Gastrocnemius medialis (tissue), 4 donors: Measurements from ENCODE around the gene MLIP.

Source experiments
- CTCF ChIP-seq, 5 experiments: fragments of 450-650 bp in 3 of 5; fragments of 200-600 bp in 2 of 5; sonication (generic) in 2 of 5; IDR thresholded peaks in 4 of 5; conservative IDR thresholded peaks in 1 of 5; 1 replicate in 4 of 5; 2 replicates in 1 of 5; pipeline ENCODE4 v1.5.1; 2016 to 2019; ENCODE audit warnings: antibody characterized with exemption in 5 of 5, mild to moderate bottlenecking in 3 of 5, moderate library complexity in 3 of 5
- POLR2A ChIP-seq, 2 donors: fragments of 450-650 bp; IDR thresholded peaks; one replicate each; pipeline ENCODE4 v1.6.1; 2017; ENCODE audit warnings: antibody characterized with exemption in 2 of 2, mild to moderate bottlenecking in 2 of 2, moderate library complexity in 2 of 2

GRCh38 chr6:54232703-54233102, 121.5 kb downstream of the MLIP start:
- no peak for TF ChIP-seq CTCF (IDR thresholded peaks at IDR 0.05 in 4 of 5, conservative IDR thresholded peaks at IDR 0.05 in 1 of 5)
- TF ChIP-seq POLR2A (IDR thresholded peaks at IDR 0.05): no peak
